Activated CD4-positive, alpha-beta T cell treated with anti-CD3 and anti-CD28 coated beads, Interleukin-2, amount 50 U/mL, for 4 hours (primary cell): Measurements from ENCODE around the gene APBA2.
"Not testable (repeated sequence)": the region's sequence is repeated elsewhere in the genome, so short reads cannot be mapped to it uniquely, and the experiment has no call there.

Source experiments
- DNase-seq, 2 experiments: peaks; one replicate each; pipeline ENCODE4 v3.0.0-alpha.2; 2020

APBA2 gene

GRCh38 chr15:29045161-29045560, 159.4 kb downstream of the APBA2 start:
- not testable (repeated sequence) for DNase-seq

GRCh38 chr15:29045717-29046116, 159.9 kb downstream of the APBA2 start:
- DNase-seq, result no peak

GRCh38 chr15:29046281-29046810, 160.6 kb downstream of the APBA2 start:
- DNase-seq, result no peak

- DNase-seq, result no peak
Observed at GRCh38 chr15:29046977-29047376, 161.2 kb downstream of the APBA2 start.

GRCh38 chr15:29048011-29048410, 162.2 kb downstream of the APBA2 start:
- DNase-seq, result no peak

- DNase-seq, result no peak
Observed at GRCh38 chr15:29050870-29051269, 165.1 kb downstream of the APBA2 start.

GRCh38 chr15:29051422-29051821, 165.6 kb downstream of the APBA2 start:
- no peak for DNase-seq

GRCh38 chr15:29053006-29053405, 167.2 kb downstream of the APBA2 start:
- DNase-seq, result no peak

GRCh38 chr15:29053661-29054131, 167.9 kb downstream of the APBA2 start:
- DNase-seq, result no peak

- no peak for DNase-seq
Observed at GRCh38 chr15:29054171-29055045, 168.6 kb downstream of the APBA2 start.

GRCh38 chr15:29055876-29056275, 170.1 kb downstream of the APBA2 start:
- no peak for DNase-seq

- DNase-seq, result no peak
Observed at GRCh38 chr15:29056839-29057450, 171.2 kb downstream of the APBA2 start.

- no peak for DNase-seq
Observed at GRCh38 chr15:29057856-29058255, 172.1 kb downstream of the APBA2 start.

GRCh38 chr15:29058903-29059539, 173.2 kb downstream of the APBA2 start:
- no peak for DNase-seq

- no peak for DNase-seq
Observed at GRCh38 chr15:29059871-29060640, 174.3 kb downstream of the APBA2 start.

GRCh38 chr15:29061746-29062145, 176.0 kb downstream of the APBA2 start:
- no peak for DNase-seq

GRCh38 chr15:29062179-29062591, 176.4 kb downstream of the APBA2 start:
- no peak for DNase-seq

- DNase-seq, result no peak
Observed at GRCh38 chr15:29062626-29063025, 176.9 kb downstream of the APBA2 start.

- no peak for DNase-seq
Observed at GRCh38 chr15:29063646-29064045, 177.9 kb downstream of the APBA2 start.

GRCh38 chr15:29064290-29064689, 178.5 kb downstream of the APBA2 start:
- no peak for DNase-seq

GRCh38 chr15:29064731-29065130, 179.0 kb downstream of the APBA2 start:
- DNase-seq, result no peak

- no peak for DNase-seq
Observed at GRCh38 chr15:29065571-29065970, 179.8 kb downstream of the APBA2 start.

GRCh38 chr15:29066310-29066709, 180.5 kb downstream of the APBA2 start:
- no peak for DNase-seq
